Measurements from ENCODE around the gene C6orf136.

DNA sequence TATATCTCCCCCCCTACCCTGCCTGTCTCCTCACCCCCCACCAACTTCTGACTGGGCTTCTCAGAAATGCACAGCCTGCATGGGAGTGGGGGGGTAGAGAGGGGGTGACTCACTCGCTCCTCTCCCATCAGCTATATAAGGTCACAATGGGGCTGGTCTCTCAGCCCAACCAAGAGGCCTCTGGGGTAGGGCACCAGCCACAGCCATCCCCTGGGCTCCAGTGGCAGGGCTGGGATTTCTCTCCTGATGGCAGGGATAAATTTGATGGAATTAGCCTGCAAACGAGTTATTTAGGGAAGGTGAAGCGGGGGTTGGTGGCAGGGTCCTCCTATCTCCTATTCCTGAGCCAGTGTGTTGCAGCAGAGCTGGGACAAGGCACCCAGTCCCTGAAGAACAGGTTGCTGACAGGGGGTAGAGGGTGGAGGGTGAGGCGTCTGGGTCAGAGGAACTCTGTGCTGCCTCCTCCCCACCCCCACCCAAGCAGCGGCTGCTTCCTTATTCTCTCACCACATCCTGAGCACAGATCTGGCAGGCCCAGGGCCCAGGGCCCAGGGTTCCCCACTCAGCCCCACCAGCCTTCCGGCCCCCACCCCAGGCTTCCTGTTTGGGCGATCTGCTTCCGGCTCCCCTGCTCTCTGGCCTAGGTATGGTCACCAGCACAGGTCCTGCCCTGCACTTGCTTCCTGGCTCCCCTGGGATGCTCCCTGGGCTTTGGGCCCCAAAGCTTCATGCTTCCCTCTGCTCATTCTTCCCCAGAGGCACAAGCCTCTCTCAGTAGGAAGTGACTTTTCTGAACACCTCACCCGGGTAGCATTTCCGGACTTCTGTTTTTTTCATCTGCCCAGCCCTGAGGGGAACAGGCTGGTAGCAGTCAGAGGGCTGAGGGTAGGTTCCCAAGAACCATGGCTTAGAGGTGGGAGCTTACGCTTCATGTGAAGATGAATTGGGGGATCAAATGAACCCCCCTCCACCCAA is 35.5 kb downstream of the C6orf136 start:
- TF ChIP-seq, protein P1, sequence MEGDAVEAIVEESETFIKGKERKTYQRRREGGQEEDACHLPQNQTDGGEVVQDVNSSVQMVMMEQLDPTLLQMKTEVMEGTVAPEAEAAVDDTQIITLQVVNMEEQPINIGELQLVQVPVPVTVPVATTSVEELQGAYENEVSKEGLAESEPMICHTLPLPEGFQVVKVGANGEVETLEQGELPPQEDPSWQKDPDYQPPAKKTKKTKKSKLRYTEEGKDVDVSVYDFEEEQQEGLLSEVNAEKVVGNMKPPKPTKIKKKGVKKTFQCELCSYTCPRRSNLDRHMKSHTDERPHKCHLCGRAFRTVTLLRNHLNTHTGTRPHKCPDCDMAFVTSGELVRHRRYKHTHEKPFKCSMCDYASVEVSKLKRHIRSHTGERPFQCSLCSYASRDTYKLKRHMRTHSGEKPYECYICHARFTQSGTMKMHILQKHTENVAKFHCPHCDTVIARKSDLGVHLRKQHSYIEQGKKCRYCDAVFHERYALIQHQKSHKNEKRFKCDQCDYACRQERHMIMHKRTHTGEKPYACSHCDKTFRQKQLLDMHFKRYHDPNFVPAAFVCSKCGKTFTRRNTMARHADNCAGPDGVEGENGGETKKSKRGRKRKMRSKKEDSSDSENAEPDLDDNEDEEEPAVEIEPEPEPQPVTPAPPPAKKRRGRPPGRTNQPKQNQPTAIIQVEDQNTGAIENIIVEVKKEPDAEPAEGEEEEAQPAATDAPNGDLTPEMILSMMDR (conservative IDR thresholded peaks at IDR 0.05 in 1 of 2, IDR thresholded peaks at IDR 0.05 in 1 of 2; ENCODE audit: extremely low read depth in 1 of 2, insufficient read depth in 1 of 2, low read depth in 1 of 2, low read length in 2 of 2), result no peak
- TF ChIP-seq EZH2 (IDR thresholded peaks at IDR 0.05; ENCODE audit: borderline replicate concordance, low read length), result no peak
